ENCODE results near the gene SMTN.

DNA sequence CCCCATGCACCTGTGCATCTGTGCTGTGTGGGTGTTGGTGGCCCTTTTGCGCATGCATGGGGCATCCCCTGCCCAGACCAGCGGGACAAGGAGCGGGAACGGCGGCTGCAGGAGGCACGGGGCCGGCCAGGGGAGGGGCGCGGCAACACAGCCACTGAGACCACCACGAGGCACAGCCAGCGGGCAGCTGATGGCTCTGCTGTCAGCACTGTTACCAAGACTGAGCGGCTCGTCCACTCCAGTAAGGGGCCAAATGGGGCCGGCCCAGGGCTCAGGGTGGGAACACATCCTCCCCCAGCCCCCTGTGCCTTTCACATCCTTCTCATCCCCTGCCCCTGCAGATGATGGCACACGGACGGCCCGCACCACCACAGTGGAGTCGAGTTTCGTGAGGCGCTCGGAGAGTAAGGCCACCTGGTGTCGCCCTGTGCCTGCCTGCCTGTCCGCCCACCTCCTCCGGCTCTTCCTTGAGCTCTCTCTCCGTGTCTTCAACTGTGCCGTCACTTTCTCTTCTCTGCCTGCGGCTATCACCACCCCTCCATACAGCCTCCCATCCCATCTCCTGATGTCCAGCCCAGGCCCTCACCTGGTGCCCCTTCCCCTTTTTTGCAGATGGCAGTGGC is 15.7 kb downstream of the SMTN start:
- no peak for TF ChIP-seq POLR2A (IDR thresholded peaks at IDR 0.05)
- TF ChIP-seq, protein P1, sequence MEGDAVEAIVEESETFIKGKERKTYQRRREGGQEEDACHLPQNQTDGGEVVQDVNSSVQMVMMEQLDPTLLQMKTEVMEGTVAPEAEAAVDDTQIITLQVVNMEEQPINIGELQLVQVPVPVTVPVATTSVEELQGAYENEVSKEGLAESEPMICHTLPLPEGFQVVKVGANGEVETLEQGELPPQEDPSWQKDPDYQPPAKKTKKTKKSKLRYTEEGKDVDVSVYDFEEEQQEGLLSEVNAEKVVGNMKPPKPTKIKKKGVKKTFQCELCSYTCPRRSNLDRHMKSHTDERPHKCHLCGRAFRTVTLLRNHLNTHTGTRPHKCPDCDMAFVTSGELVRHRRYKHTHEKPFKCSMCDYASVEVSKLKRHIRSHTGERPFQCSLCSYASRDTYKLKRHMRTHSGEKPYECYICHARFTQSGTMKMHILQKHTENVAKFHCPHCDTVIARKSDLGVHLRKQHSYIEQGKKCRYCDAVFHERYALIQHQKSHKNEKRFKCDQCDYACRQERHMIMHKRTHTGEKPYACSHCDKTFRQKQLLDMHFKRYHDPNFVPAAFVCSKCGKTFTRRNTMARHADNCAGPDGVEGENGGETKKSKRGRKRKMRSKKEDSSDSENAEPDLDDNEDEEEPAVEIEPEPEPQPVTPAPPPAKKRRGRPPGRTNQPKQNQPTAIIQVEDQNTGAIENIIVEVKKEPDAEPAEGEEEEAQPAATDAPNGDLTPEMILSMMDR (IDR thresholded peaks at IDR 0.05), result no peak

All from body of pancreas (tissue), 4 donors.